Glutamatergic neuron (in vitro differentiated cells): ENCODE data around the gene RELA. TPM values are rescaled to one million over a fixed set of nuclear protein-coding genes. Genes with fewer than 3 reads are reported as not detected.

Experiments
- DNase-seq: peaks from one replicate; pipeline ENCODE4 v3.0.0; 2022
- H3K27ac Mint-ChIP-seq: one replicate; pipeline ENCODE4 v1.8.0; 2020; ENCODE audit warnings: mild to moderate bottlenecking, mixed read lengths, inconsistent platforms; ENCODE audit not compliant: unreplicated experiment
- H3K27me3 Mint-ChIP-seq: one replicate; pipeline ENCODE4 v1.8.0; 2020; ENCODE audit warnings: mild to moderate bottlenecking, moderate library complexity, mixed read lengths, inconsistent platforms; ENCODE audit not compliant: unreplicated experiment
- H3K36me3 Mint-ChIP-seq: one replicate; pipeline ENCODE4 v1.8.0; 2020; ENCODE audit warnings: mild to moderate bottlenecking, mixed read lengths, inconsistent platforms; ENCODE audit not compliant: unreplicated experiment
- H3K4me1 Mint-ChIP-seq: one replicate; pipeline ENCODE4 v1.8.0; 2020; ENCODE audit warnings: mild to moderate bottlenecking, low read depth, mixed read lengths, inconsistent platforms; ENCODE audit not compliant: unreplicated experiment
- H3K4me3 Mint-ChIP-seq: one replicate; pipeline ENCODE4 v1.8.0; 2020; ENCODE audit warnings: mild to moderate bottlenecking, mixed read lengths, inconsistent platforms; ENCODE audit not compliant: unreplicated experiment
- H3K9me3 Mint-ChIP-seq: one replicate; pipeline ENCODE4 v1.8.0; 2020; ENCODE audit warnings: mild to moderate bottlenecking, moderate library complexity, mixed read lengths, inconsistent platforms; ENCODE audit not compliant: unreplicated experiment
- CTCF ChIP-seq: fragments of 200-600 bp; sonication (generic); IDR thresholded peaks from one replicate; pipeline ENCODE4 v1.5.0; 2021; ENCODE audit not compliant: partially characterized antibody, unreplicated experiment
- long read RNA-seq: library from polyadenylated mRNA; unstranded; transcript quantifications from one replicate; pipeline ENCODE4 v2.0.0, GENCODE V29; 2020; ENCODE audit not compliant: unreplicated experiment
- total RNA-seq: library from RNA; stranded (reverse); fragmentation: NEBNext Ultra II Directional; extraction: Animal tissue kit (Norgen Biotek cat#: 25700); gene quantifications from one replicate; pipeline ENCODE4 v1.2.1, GENCODE V29; 2021; ENCODE audit not compliant: unreplicated experiment

RELA gene
- total RNA-seq, result 61.2 TPM
- long read RNA-seq, partial matches to known transcripts, result 2 of 4 reads
- long read RNA-seq, other reads (novel, unspliced or antisense), result 1 of 4 reads

DNA sequence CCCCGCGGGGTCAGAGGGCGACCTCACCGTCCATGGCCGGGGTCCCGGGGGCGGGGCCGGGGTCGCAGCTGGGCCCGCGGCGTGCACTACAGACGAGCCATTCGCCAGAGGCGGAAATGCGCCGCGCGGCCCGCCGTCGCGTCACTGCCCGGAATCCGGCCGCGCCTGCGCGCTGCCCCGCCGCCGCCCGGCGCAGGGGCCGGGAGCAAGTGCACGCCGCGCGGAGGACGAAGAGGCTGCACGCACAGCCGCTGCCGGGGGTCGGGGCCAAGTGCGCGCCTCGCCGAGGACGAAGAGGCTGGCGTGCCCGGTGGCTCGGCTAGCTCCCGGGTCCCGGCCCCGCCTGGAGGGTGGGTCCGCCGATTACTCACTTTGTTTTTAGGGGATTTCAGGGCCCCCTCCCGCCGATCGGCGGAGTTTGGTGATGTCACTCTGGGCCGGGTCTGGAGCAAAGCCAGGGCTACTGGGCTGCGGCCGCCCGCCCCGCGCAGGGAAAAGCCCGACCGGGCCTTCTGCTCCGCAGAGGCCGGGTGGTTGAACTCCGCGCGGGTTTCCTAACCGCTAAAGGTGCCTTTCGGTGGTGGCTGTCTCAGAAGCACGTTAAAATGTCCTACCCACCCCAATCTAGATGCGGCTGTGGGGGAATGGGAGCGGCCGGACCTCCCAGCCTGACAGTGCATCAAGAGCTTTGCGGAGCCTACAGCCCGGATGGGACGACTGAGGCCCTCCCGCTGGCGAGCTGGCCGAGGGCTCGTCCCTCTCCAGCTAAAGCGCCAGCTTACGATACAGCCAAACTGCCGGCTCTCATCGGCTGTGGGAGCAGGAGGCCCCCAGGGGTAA lies at the start of gene RELA:
TSS of gene RELA (minus strand) at position 118 of the 840 bp plus-strand sequence. CDS start at position 34, 84 bp downstream.
- peaks cover 5% of the 10 kb centered on the region for H3K27me3 Mint-ChIP-seq
- DNase-seq, result peak; percentile 94
- TF ChIP-seq CTCF, result no peak
- H3K36me3 Mint-ChIP-seq, result peaks cover 7% of the 10 kb centered on the region
- H3K4me3 Mint-ChIP-seq, result peak within 1 kb of the TSS; percentile 89
- H3K4me1 Mint-ChIP-seq, result peaks cover 8% of the 10 kb centered on the region
- peak within 1 kb of the TSS; percentile 92 for H3K27ac Mint-ChIP-seq
- peaks cover 6% of the 10 kb centered on the region for H3K9me3 Mint-ChIP-seq

DNA sequence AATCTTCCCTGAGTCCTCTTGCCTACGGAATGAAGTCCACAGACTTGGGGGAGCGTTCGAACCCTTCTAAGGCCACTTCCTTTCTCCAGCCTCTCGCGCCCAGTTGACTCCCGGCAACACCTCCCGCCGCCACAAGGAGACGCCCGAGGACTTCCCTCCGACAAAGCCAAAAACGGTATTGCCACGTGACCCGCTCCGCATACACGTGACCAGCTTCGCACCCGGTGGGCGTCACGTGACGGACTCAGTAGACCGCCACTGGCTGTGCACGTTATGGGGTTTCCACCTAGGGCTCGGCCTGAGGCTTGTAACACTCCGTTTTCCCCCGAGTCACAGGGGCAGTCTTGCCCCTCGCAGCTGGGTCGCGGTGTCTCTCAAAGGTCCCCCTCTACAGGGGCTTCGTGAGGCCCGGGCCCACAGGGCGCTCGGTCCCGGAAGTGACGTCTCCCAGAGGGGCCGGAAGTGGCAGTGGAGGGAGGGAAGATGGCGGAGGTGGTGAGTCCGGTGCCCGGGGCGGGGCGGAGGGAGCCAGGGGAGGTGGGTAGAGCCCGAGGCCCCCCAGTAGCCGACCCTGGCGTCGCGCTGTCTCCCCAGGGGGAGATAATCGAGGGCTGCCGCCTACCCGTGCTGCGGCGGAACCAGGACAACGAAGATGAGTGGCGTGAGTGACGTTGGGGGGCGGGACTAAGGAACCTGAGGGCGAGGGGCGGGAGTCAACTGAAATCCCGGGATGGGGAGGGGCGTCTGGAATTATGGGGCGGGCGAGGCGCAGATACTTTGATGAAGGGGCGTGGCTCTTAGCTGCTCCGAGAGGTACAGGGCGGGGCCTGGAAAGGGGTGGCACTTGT lies 49.3 kb upstream of the RELA start, which contains the start of gene KAT5:
TSS of gene KAT5 (plus strand) at position 468 of the 848 bp plus-strand sequence. CDS start at position 484, 16 bp downstream.
- peak; percentile 95 for TF ChIP-seq CTCF
- Mint-ChIP-seq H3K4me3 (peak within 1 kb of the TSS; percentile 92), H3K36me3 (no peaks in the 10 kb centered on the region), H3K9me3 (peaks cover 16% of the 10 kb centered on the region), H3K4me1 (peaks cover 9% of the 10 kb centered on the region), H3K27me3 (peaks cover 5% of the 10 kb centered on the region), H3K27ac (peak within 1 kb of the TSS; percentile 98)
- DNase-seq, result peak; percentile 98

GRCh38 chr11:65710421-65710820 lies 47.7 kb upstream of the RELA start:
- peaks cover 7% of the 10 kb centered on the region for H3K27me3 Mint-ChIP-seq
- no peak overlapping the region for H3K27ac Mint-ChIP-seq
- peak overlapping the region; percentile 63 for H3K4me3 Mint-ChIP-seq
- H3K4me1 Mint-ChIP-seq, result peaks cover 19% of the 10 kb centered on the region
- no peak for DNase-seq
- no peak for TF ChIP-seq CTCF
- peaks cover 17% of the 10 kb centered on the region for H3K9me3 Mint-ChIP-seq
- H3K36me3 Mint-ChIP-seq, result no peaks in the 10 kb centered on the region

GRCh38 chr11:65709661-65710060 lies 46.9 kb upstream of the RELA start:
- H3K4me3 Mint-ChIP-seq, result no peak overlapping the region

More at GRCh38 chr11:65709661-65710060, 46.9 kb upstream of the RELA start:
- H3K9me3 Mint-ChIP-seq, result peaks cover 15% of the 10 kb centered on the region
- DNase-seq, result no peak
- no peaks in the 10 kb centered on the region for H3K36me3 Mint-ChIP-seq
- no peak overlapping the region for H3K27ac Mint-ChIP-seq
- H3K27me3 Mint-ChIP-seq, result peaks cover 7% of the 10 kb centered on the region
- H3K4me1 Mint-ChIP-seq, result peaks cover 20% of the 10 kb centered on the region
- no peak for TF ChIP-seq CTCF
